ENCODE results near the gene ACADVL.

ACADVL gene

GRCh38 chr17:7235693-7236665 lies 16.2 kb downstream of the ACADVL start:
- H3K4ac ChIP-seq (ENCODE audit: low read length) = no peak overlapping the region
- H3K9ac ChIP-seq (ENCODE audit: low read depth, low read length, poor library complexity) = no peak overlapping the region
- DNase-seq (ENCODE audit: low spot score) = no peak
- no peak overlapping the region for H2AK5ac ChIP-seq (ENCODE audit: low read depth, low read length)
- H3K79me1 ChIP-seq (ENCODE audit: low read depth, low read length) = peaks cover 14% of the 10 kb centered on the region
- H2BK15ac ChIP-seq (ENCODE audit: low read length) = no peak overlapping the region
- H3K9me3 ChIP-seq (replicated peaks in 1 of 2; ENCODE audit: control insufficient read depth in 2 of 2, insufficient read depth in 1 of 2, low read depth in 1 of 2, low read length in 2 of 2) = no peaks in the 10 kb centered on the region
- H3K27ac ChIP-seq (replicated peaks; ENCODE audit: low read length) = no peak overlapping the region
- H3K4me3 ChIP-seq (ENCODE audit: low read length in 2 of 2) = peak overlapping the region in 1 of 2 donors; percentile 33
- no peak overlapping the region for H2BK120ac ChIP-seq (ENCODE audit: low read depth, low read length)
- no peak overlapping the region for H2BK12ac ChIP-seq (ENCODE audit: low read length)
- no peak overlapping the region for H4K91ac ChIP-seq (ENCODE audit: low read depth, low read length, poor library complexity)
- no peak overlapping the region for H2BK5ac ChIP-seq (ENCODE audit: low read length)
- H3K14ac ChIP-seq (ENCODE audit: low read length) = no peak overlapping the region
- peaks cover 15 to 31% of the 10 kb centered on the region in 2 donors for H3K4me1 ChIP-seq (ENCODE audit: control insufficient read depth in 2 of 2, insufficient read depth in 1 of 2, low read depth in 1 of 2, low read length in 2 of 2)
- H3K36me3 ChIP-seq (replicated peaks in 1 of 2; ENCODE audit: control insufficient read depth in 2 of 2, insufficient read depth in 2 of 2, low read length in 2 of 2) = peaks cover 36 to 52% of the 10 kb centered on the region in 2 donors
- no CpG with 5 or more reads among the region's 22 CpGs for WGBS, 2 donors (ENCODE audit: extremely low coverage in 2 of 2, insufficient read length in 2 of 2, insufficient replicate concordance in 1 of 2)
- H3K23ac ChIP-seq (ENCODE audit: low read depth, low read length, poor library complexity) = no peak overlapping the region
- H4K8ac ChIP-seq (ENCODE audit: low read depth, low read length) = no peak overlapping the region
- no peak overlapping the region for H2AFZ ChIP-seq (ENCODE audit: low read length)
- no peak overlapping the region for H3K18ac ChIP-seq (ENCODE audit: low read length)
- no peaks in the 10 kb centered on the region for H3K27me3 ChIP-seq (ENCODE audit: control insufficient read depth in 3 of 3, insufficient read depth in 3 of 3, low read depth in 1 of 3, low read length in 3 of 3)
- no peak overlapping the region for H3K4me2 ChIP-seq (ENCODE audit: insufficient read depth, low read length, poor library complexity, severe bottlenecking)

GRCh38 chr17:7236808-7237207 lies 17.1 kb downstream of the ACADVL start:
- no peak overlapping the region for H2AFZ ChIP-seq (ENCODE audit: low read length)
- no peak overlapping the region for H3K23ac ChIP-seq (ENCODE audit: low read depth, low read length, poor library complexity)
- no peak overlapping the region for H4K8ac ChIP-seq (ENCODE audit: low read depth, low read length)
- H2AK5ac ChIP-seq (ENCODE audit: low read depth, low read length) = no peak overlapping the region
- H3K79me1 ChIP-seq (ENCODE audit: low read depth, low read length) = peaks cover 16% of the 10 kb centered on the region
- no peak overlapping the region for H4K91ac ChIP-seq (ENCODE audit: low read depth, low read length, poor library complexity)
- no peak overlapping the region for H2BK5ac ChIP-seq (ENCODE audit: low read length)
- H3K36me3 ChIP-seq (replicated peaks in 1 of 2; ENCODE audit: control insufficient read depth in 2 of 2, insufficient read depth in 2 of 2, low read length in 2 of 2) = peaks cover 38 to 55% of the 10 kb centered on the region in 2 donors
- H3K4me1 ChIP-seq (ENCODE audit: control insufficient read depth in 2 of 2, insufficient read depth in 1 of 2, low read depth in 1 of 2, low read length in 2 of 2) = peaks cover 17 to 31% of the 10 kb centered on the region in 2 donors
- no peak overlapping the region for H2BK120ac ChIP-seq (ENCODE audit: low read depth, low read length)
- no peaks in the 10 kb centered on the region for H3K27me3 ChIP-seq (ENCODE audit: control insufficient read depth in 3 of 3, insufficient read depth in 3 of 3, low read depth in 1 of 3, low read length in 3 of 3)
- H3K4me3 ChIP-seq (ENCODE audit: low read length in 2 of 2) = peak overlapping the region in 1 of 2 donors; percentile 93
- H3K9me3 ChIP-seq (replicated peaks in 1 of 2; ENCODE audit: control insufficient read depth in 2 of 2, insufficient read depth in 1 of 2, low read depth in 1 of 2, low read length in 2 of 2) = no peaks in the 10 kb centered on the region
- no peak overlapping the region for H3K14ac ChIP-seq (ENCODE audit: low read length)
- H3K4ac ChIP-seq (ENCODE audit: low read length) = no peak overlapping the region
- H3K9ac ChIP-seq (ENCODE audit: low read depth, low read length, poor library complexity) = no peak overlapping the region
- H3K4me2 ChIP-seq (ENCODE audit: insufficient read depth, low read length, poor library complexity, severe bottlenecking) = no peak overlapping the region
- DNase-seq (ENCODE audit: low spot score) = no peak
- H2BK12ac ChIP-seq (ENCODE audit: low read length) = no peak overlapping the region
- no peak overlapping the region for H3K27ac ChIP-seq (replicated peaks; ENCODE audit: low read length)
- H2BK15ac ChIP-seq (ENCODE audit: low read length) = no peak overlapping the region
- H3K18ac ChIP-seq (ENCODE audit: low read length) = no peak overlapping the region
- 100% methylated on average over 1 of the region's 6 CpGs; no CpG with 5 or more reads in 1 of the 2 donors for WGBS, 2 donors (ENCODE audit: extremely low coverage in 2 of 2, insufficient read length in 2 of 2, insufficient replicate concordance in 1 of 2)

GRCh38 chr17:7237266-7237760 lies 17.6 kb downstream of the ACADVL start:
- Histone ChIP-seq H3K4me2 (ENCODE audit: insufficient read depth, low read length, poor library complexity, severe bottlenecking) (peak overlapping the region; percentile 51), H3K9ac (ENCODE audit: low read depth, low read length, poor library complexity) (no peak overlapping the region), H3K27ac (replicated peaks; ENCODE audit: low read length) (peak overlapping the region; percentile 50)

More at GRCh38 chr17:7237266-7237760, 17.6 kb downstream of the ACADVL start:
- no peak for DNase-seq (ENCODE audit: low spot score)
- Histone ChIP-seq H3K4me1 (ENCODE audit: control insufficient read depth in 2 of 2, insufficient read depth in 1 of 2, low read depth in 1 of 2, low read length in 2 of 2) (peaks cover 15 to 26% of the 10 kb centered on the region in 2 donors), H4K91ac (ENCODE audit: low read depth, low read length, poor library complexity) (no peak overlapping the region), H3K9me3 (replicated peaks in 1 of 2; ENCODE audit: control insufficient read depth in 2 of 2, insufficient read depth in 1 of 2, low read depth in 1 of 2, low read length in 2 of 2) (no peaks in the 10 kb centered on the region), H2BK12ac (ENCODE audit: low read length) (no peak overlapping the region), H4K8ac (ENCODE audit: low read depth, low read length) (no peak overlapping the region), H3K14ac (ENCODE audit: low read length) (no peak overlapping the region), H3K23ac (ENCODE audit: low read depth, low read length, poor library complexity) (no peak overlapping the region), H3K18ac (ENCODE audit: low read length) (no peak overlapping the region), H2AFZ (ENCODE audit: low read length) (no peak overlapping the region), H3K4ac (ENCODE audit: low read length) (no peak overlapping the region), H3K36me3 (replicated peaks in 1 of 2; ENCODE audit: control insufficient read depth in 2 of 2, insufficient read depth in 2 of 2, low read length in 2 of 2) (peaks cover 38 to 50% of the 10 kb centered on the region in 2 donors), H2BK5ac (ENCODE audit: low read length) (peak overlapping the region; percentile 85), H2BK15ac (ENCODE audit: low read length) (no peak overlapping the region), H2AK5ac (ENCODE audit: low read depth, low read length) (no peak overlapping the region), H3K79me1 (ENCODE audit: low read depth, low read length) (peaks cover 18% of the 10 kb centered on the region), H3K27me3 (ENCODE audit: control insufficient read depth in 3 of 3, insufficient read depth in 3 of 3, low read depth in 1 of 3, low read length in 3 of 3) (no peaks in the 10 kb centered on the region), H2BK120ac (ENCODE audit: low read depth, low read length) (no peak overlapping the region), H3K4me3 (ENCODE audit: low read length in 2 of 2) (peak overlapping the region; percentile 15 to 93)
- no CpG with 5 or more reads among the region's 6 CpGs for WGBS, 2 donors (ENCODE audit: extremely low coverage in 2 of 2, insufficient read length in 2 of 2, insufficient replicate concordance in 1 of 2)

Data from neuronal stem cell (in vitro differentiated cells).